Thoracic aorta (tissue), 2 donors: ENCODE data around the gene DZIP3. TPM values are rescaled to one million over a fixed set of nuclear protein-coding genes. Genes with fewer than 3 reads are reported as not detected.

Experiments
- ATAC-seq: fragments of 150-250 bp; one replicate; pipeline ENCODE4 v1.8.0; 2017; ENCODE audit warnings: low read depth; ENCODE audit not compliant: insufficient number of reproducible peaks, low FRiP score
- DNase-seq: peaks from one replicate; pipeline ENCODE4 v3.0.0-alpha.2; 2020; ENCODE audit warnings: low spot score
- H3K27ac ChIP-seq, 2 donors: fragments of 200-600 bp; sonication (generic); 1 replicate in 1 of 2; 2 replicates in 1 of 2; pipeline ENCODE4 v1.5.1; 2016; ENCODE audit warnings: mild to moderate bottlenecking in 2 of 2, moderate library complexity in 2 of 2
- H3K27me3 ChIP-seq: fragments of 200-600 bp; sonication (generic); replicated peaks from 2 replicates; pipeline ENCODE4 v1.6.0; 2016; ENCODE audit warnings: mild to moderate bottlenecking; ENCODE audit not compliant: insufficient read depth
- H3K36me3 ChIP-seq: fragments of 200-600 bp; sonication (generic); one replicate; pipeline ENCODE4 v1.5.1; 2016
- H3K4me1 ChIP-seq, 2 donors: fragments of 200-600 bp; sonication (generic); 1 replicate in 1 of 2; 2 replicates in 1 of 2; pipeline versions ENCODE4 v1.5.1 to v1.6.0; 2016; ENCODE audit warnings: low read depth in 2 of 2, mild to moderate bottlenecking in 1 of 2; ENCODE audit not compliant: control insufficient read depth in 1 of 2
- H3K4me3 ChIP-seq: fragments of 200-600 bp; sonication (generic); 2 replicates; pipeline ENCODE4 v1.5.1; 2016; ENCODE audit warnings: mild to moderate bottlenecking
- H3K9me3 ChIP-seq: fragments of 200-600 bp; sonication (generic); 2 replicates; pipeline ENCODE4 v1.5.1; 2016
- total RNA-seq, 2 donors: library from RNA; depleted of rRNA; stranded (reverse); fragments of >200 nt; gene quantifications; one replicate each; pipeline versions ENCODE4 v1.1.0 to v1.2.3, GENCODE V29; 2016
- TF ChIP-seq, protein P1 (sequence below): fragments of 200-600 bp; sonication (generic); IDR thresholded peaks from one replicate; pipeline ENCODE4 v1.5.1; 2019; ENCODE audit warnings: antibody characterized with exemption

DZIP3 gene
- total RNA-seq, 2 donors from 2014 or later = 9.3 to 10.2 TPM

DNA sequence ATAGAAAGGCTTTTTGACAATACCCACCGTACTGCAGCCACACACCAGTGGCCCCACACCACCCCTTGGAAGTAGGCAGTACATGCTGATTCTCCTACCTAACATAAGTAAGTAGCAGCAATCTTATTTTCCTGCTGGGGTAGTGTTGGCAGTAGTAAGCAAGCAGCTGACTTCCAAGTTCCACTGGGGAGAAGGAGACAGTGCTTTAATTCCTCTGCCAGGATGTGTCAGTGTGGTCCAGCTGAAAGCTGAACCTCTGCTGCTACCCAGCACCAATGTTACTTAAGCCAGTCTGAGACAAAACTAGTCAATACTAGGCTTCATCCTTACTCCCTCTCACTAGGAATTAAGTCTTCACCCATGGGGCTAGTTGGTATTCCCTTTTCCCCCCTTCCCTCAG lies 74.7 kb downstream of the DZIP3 start:
- no peak overlapping the region for H3K4me3 ChIP-seq
- no peak for DNase-seq
- no peaks in the 10 kb centered on the region for H3K9me3 ChIP-seq
- H3K27me3 ChIP-seq = no peaks in the 10 kb centered on the region
- H3K36me3 ChIP-seq = no peaks in the 10 kb centered on the region
- H3K4me1 ChIP-seq = no peaks in the 10 kb centered on the region
- TF ChIP-seq, protein P1, sequence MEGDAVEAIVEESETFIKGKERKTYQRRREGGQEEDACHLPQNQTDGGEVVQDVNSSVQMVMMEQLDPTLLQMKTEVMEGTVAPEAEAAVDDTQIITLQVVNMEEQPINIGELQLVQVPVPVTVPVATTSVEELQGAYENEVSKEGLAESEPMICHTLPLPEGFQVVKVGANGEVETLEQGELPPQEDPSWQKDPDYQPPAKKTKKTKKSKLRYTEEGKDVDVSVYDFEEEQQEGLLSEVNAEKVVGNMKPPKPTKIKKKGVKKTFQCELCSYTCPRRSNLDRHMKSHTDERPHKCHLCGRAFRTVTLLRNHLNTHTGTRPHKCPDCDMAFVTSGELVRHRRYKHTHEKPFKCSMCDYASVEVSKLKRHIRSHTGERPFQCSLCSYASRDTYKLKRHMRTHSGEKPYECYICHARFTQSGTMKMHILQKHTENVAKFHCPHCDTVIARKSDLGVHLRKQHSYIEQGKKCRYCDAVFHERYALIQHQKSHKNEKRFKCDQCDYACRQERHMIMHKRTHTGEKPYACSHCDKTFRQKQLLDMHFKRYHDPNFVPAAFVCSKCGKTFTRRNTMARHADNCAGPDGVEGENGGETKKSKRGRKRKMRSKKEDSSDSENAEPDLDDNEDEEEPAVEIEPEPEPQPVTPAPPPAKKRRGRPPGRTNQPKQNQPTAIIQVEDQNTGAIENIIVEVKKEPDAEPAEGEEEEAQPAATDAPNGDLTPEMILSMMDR = no peak
- H3K27ac ChIP-seq = no peak overlapping the region
- no peak for ATAC-seq

DNA sequence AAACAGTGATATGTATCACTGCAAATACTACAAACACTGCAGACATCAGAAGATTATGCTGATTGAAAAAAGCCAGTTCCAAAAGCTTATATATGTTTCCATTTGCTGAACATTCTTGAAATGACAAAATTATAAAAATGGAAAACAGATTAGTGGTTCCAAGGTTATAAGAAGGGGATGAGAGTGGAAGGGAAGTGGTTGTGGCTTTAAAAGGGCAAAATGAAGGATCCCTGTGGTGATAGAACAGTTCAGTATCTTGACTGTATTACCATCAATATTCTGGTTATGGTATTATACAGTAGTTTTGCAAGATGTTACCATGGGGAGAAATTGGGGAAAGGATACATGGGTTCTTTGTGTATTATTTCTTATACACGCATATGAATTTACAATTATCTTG lies 77.8 kb downstream of the DZIP3 start:
- TF ChIP-seq, protein P1 = no peak

DNA sequence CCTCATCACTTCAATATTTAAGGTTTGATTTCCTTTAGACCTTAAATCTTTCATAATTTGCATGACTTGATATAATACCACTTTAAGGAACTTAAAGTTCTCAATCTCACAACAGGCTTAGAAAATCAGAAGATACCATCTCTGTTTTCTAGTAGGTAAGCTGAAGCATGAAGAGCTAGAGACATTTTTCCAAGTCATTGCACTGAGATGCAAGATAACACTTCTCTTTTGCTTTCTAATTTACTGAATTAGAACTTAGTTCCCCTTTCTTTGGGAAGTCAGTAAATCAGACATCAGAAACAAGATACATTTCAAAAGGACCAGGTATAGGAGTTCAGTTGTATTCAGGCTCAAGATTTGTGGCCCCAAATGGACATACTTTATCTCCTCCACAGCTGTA lies 79.7 kb downstream of the DZIP3 start:
- Histone ChIP-seq H3K4me3 (no peak overlapping the region), H3K4me1 (no peaks in the 10 kb centered on the region), H3K27me3 (no peaks in the 10 kb centered on the region), H3K27ac (no peak overlapping the region), H3K36me3 (peaks cover 3% of the 10 kb centered on the region), H3K9me3 (no peaks in the 10 kb centered on the region)
- no peak for DNase-seq
- ATAC-seq = no peak
- TF ChIP-seq, protein P1 = no peak

More for the DNA sequence above, 77.8 kb downstream of the DZIP3 start:
- H3K9me3 ChIP-seq = no peaks in the 10 kb centered on the region
- H3K36me3 ChIP-seq = no peaks in the 10 kb centered on the region
- no peak overlapping the region for H3K4me3 ChIP-seq
- DNase-seq (no peak), ATAC-seq (no peak)
- H3K27me3 ChIP-seq = no peaks in the 10 kb centered on the region
- H3K27ac ChIP-seq = no peak overlapping the region
- no peaks in the 10 kb centered on the region for H3K4me1 ChIP-seq

DNA sequence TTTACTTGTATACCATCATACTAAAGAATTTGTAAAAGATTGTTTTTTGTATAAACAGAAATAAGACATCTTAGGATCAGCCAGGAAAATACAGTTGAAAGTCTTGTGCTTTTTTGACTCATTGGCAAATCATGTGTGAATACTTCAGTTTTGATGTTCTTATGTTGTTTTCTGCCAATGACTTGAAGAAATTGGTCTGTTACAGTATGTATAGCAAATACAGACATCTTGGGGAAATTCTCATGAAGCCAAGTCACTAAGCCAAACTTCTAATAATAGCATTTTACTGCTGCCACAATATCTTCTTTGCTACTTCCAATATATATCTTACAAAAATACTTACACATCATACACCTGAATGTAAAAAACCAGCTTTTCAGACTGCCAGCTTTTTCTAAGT lies 83.2 kb downstream of the DZIP3 start:
- ATAC-seq (no peak), DNase-seq (no peak)
- TF ChIP-seq, protein P1 = no peak
- no peaks in the 10 kb centered on the region for H3K4me1 ChIP-seq
- H3K27ac ChIP-seq = no peak overlapping the region
- no peaks in the 10 kb centered on the region for H3K9me3 ChIP-seq
- no peaks in the 10 kb centered on the region for H3K27me3 ChIP-seq
- peaks cover 12% of the 10 kb centered on the region for H3K36me3 ChIP-seq
- no peak overlapping the region for H3K4me3 ChIP-seq

DNA sequence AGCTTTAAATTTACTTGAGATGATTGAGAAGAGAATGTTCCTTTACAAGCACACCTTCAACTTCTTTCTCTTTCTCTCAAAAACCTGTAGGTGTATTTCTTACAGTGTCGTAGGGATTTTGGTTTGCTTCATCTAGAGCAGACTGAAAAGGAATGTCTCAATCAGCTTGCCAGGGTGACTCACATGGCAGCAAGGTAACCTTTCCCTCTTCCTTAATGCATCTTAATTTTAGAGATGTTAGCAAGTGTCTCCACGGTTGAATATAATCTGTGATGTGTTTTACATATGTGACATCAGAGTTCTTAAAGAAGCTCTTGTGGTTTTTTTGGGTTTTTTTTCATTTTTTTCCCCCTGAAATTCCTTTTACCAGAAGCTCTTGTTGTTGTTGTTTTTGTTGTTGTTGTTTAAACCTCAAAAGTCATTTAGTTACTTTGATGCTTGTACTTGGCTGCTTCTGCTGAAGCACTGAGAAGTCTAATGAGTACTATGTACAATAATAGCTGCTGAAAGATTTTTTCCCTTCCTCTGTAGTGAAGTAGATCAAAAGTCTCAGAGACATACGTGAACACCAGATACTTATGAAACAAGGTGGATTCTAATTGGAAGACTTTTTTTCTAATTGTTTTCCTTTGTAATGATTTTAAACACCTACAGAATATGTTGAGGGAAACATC lies 84.6 kb downstream of the DZIP3 start:
- H3K36me3 ChIP-seq = peaks cover 12% of the 10 kb centered on the region
- no peaks in the 10 kb centered on the region for H3K4me1 ChIP-seq
- TF ChIP-seq, protein P1 = no peak
- no peak overlapping the region for H3K27ac ChIP-seq
- DNase-seq (no peak), ATAC-seq (no peak)
- H3K4me3 ChIP-seq = no peak overlapping the region
- no peaks in the 10 kb centered on the region for H3K9me3 ChIP-seq
- H3K27me3 ChIP-seq = no peaks in the 10 kb centered on the region
